Kasumi-1 (cell line): ENCODE results near the gene NAIP.
"Not testable (repeated sequence)": the region's sequence is repeated elsewhere in the genome, so short reads cannot be mapped to it uniquely, and the experiment has no call there.

ENCODE experiments used
- DNase-seq, 2 experiments: peaks; one replicate each; lab custom pipeline; 2025; lab: John Stamatoyannopoulos, UW

Gene NAIP

GRCh38 chr5:71025289-71025953 is at the start of gene NAIP:
Gene NAIP (minus strand): TSS chr5:71025339. CDS start chr5:71012915, 12,424 bp downstream.
- DNase-seq = not testable (repeated sequence)

- DNase-seq = not testable (repeated sequence)
Observed at GRCh38 chr5:71067262-71067928, 42.3 kb upstream of the NAIP start, which contains the start of gene GTF2H2. Gene GTF2H2 (minus strand): TSS chr5:71067676. CDS start chr5:71062763, 4,913 bp downstream.

DNA sequence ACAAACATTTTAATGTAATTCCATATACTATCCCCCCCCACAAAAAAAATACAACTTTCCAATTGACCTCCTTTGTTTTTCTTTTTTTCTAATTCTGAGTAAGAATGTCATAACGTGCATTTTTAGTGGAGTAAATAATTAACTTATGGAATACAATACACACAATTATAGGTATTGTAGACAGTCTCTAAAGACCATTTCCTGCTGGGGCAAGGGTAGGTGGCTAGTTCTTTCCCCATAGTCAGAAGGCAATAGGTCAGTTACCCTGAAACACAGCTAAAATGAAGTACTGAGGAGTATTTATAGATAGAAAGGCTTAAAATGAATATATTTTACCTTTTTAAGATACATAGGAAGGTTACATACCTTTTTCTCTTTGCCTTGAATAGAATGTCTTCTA is 36.2 kb upstream of the NAIP start:
- not testable (repeated sequence) for DNase-seq

- DNase-seq = not testable (repeated sequence)
Observed at GRCh38 chr5:71059426-71059825, 34.3 kb upstream of the NAIP start.

GRCh38 chr5:71044808-71045207 is 19.7 kb upstream of the NAIP start:
- not testable (repeated sequence) for DNase-seq

- not testable (repeated sequence) for DNase-seq
Observed at GRCh38 chr5:71044128-71044527, 19.0 kb upstream of the NAIP start.

- not testable (repeated sequence) for DNase-seq
Observed at GRCh38 chr5:71031046-71031776, 6.1 kb upstream of the NAIP start.

DNA sequence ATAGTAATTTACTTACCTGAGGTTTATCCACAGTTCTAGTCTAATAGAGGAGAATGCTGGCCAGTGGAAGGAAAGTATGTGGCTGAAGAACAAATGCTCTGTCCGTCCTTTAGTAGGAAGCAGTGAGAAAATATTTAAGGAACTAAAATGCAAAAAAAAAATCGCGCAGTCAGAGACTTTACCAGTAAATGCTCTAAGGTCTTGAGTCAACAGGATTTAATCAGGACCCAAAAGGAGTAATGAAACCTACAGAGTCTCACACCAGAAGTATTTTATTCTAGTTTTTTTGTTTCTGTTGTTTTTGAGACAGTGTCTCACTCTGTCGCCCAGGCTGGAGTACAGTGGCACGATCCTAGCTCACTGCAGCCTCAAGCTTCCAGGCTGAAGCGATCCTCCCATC is 4.5 kb downstream of the NAIP start:
- DNase-seq = not testable (repeated sequence)

- not testable (repeated sequence) for DNase-seq
Observed at GRCh38 chr5:71018376-71019005, 6.6 kb downstream of the NAIP start.

DNA sequence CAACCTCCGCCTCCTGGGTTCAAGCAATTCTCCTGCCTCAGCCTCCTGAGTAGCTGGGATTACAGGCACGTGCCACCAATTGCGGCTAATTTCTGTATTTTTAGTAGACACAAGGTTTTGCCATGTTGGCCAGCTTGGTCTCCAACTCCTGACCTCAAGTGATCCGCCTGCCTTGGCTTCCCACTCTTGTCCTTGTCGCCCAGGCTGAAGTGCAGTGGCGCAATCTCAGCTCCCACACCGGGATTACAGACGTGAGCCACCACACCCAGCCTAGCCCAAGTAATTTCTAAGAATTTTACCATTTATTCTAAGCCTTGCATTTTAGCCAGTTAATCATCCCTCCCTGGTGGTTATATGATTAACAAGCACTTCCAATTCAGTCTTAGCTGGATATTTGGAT is 11.0 kb downstream of the NAIP start:
- DNase-seq = no peak

GRCh38 chr5:71013575-71013974 is 11.6 kb downstream of the NAIP start:
- DNase-seq = no peak

- no peak for DNase-seq
Observed at GRCh38 chr5:71011194-71011792, 13.8 kb downstream of the NAIP start.

- DNase-seq = not testable (repeated sequence)
Observed at GRCh38 chr5:71006983-71007382, 18.2 kb downstream of the NAIP start.

GRCh38 chr5:70984882-70985281 is 40.3 kb downstream of the NAIP start:
- DNase-seq = not testable (repeated sequence)

GRCh38 chr5:70967220-70967619 is 57.9 kb downstream of the NAIP start:
- not testable (repeated sequence) for DNase-seq

GRCh38 chr5:70964531-70964930 is 60.6 kb downstream of the NAIP start:
- DNase-seq = not testable (repeated sequence)

DNA sequence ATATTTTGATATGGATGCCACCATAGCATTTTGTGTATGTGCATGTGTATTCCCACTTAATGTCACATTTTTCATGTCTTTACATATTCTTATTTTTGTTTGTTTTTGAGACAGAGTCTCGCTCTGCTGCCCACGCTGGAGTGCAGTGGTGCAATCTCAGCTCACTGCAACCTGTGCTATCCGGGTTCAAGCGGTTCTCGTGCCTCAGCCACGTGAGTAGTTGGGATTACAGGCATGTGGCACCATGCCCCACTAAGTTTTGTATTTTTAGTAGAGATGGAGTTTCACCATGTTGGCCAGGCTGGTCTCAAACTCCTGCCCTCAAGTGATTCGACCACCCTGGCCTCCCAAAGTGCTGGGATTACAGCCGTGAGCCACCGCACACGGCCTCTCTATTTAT is 72.1 kb downstream of the NAIP start:
- DNase-seq = not testable (repeated sequence)

GRCh38 chr5:70932560-70932959 is 92.6 kb downstream of the NAIP start:
- DNase-seq = not testable (repeated sequence)

- not testable (repeated sequence) for DNase-seq
Observed at GRCh38 chr5:70931709-70932368, 93.3 kb downstream of the NAIP start.

DNA sequence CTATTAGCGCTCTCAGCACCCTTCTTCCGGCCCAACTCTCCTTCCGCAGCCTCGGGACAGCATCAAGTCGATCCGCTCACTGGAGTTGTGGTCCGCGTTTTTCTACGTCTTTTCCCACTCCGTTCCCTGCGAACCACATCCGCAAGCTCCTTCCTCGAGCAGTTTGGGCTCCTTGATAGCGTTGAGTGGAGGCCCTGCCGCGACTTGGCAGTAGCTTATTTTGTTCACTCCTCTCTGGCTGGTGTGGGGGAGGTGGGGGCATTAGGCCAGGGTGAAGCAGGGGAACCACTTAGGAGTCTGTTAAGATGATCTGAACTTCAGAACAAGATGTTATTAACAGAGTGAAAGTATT is 100.0 kb downstream of the NAIP start:
- DNase-seq = not testable (repeated sequence)
